Hematopoietic multipotent progenitor cell treated with erythropoietin and hydrocortisone succinate and interleukin-3 and kit ligand, for 15 days (in vitro differentiated cells): ENCODE results near the gene PRKAR2A.
"Not testable (repeated sequence)": the region's sequence is repeated elsewhere in the genome, so short reads cannot be mapped to it uniquely, and the experiment has no call there.

Experiments used
- DNase-seq: peaks from one replicate; pipeline ENCODE4 v3.0.0-alpha.2; 2015; ENCODE audit warnings: low spot score

Gene PRKAR2A

GRCh38 chr3:48835650-48836366 lies 11.9 kb downstream of the PRKAR2A start:
- DNase-seq, result no peak

GRCh38 chr3:48832684-48833083 lies 15.0 kb downstream of the PRKAR2A start:
- DNase-seq, result no peak

- no peak for DNase-seq
Measured at GRCh38 chr3:48830715-48831114, 17.0 kb downstream of the PRKAR2A start.

- DNase-seq, result not testable (repeated sequence)
Measured at GRCh38 chr3:48829525-48829924, 18.1 kb downstream of the PRKAR2A start.

GRCh38 chr3:48827874-48828273 lies 19.8 kb downstream of the PRKAR2A start:
- DNase-seq, result not testable (repeated sequence)

- no peak for DNase-seq
Measured at GRCh38 chr3:48826451-48826850, 21.2 kb downstream of the PRKAR2A start.

GRCh38 chr3:48820612-48821324 lies 26.9 kb downstream of the PRKAR2A start:
- DNase-seq, result no peak

- DNase-seq, result no peak
Measured at GRCh38 chr3:48819234-48820221, 28.1 kb downstream of the PRKAR2A start.

GRCh38 chr3:48811524-48811923 lies 36.1 kb downstream of the PRKAR2A start:
- no peak for DNase-seq

GRCh38 chr3:48804930-48805329 lies 42.7 kb downstream of the PRKAR2A start:
- DNase-seq, result no peak

GRCh38 chr3:48800831-48801230 lies 46.8 kb downstream of the PRKAR2A start:
- not testable (repeated sequence) for DNase-seq

GRCh38 chr3:48798998-48799397 lies 48.7 kb downstream of the PRKAR2A start:
- DNase-seq, result no peak

- DNase-seq, result no peak
Measured at GRCh38 chr3:48797626-48798025, 50.0 kb downstream of the PRKAR2A start.

- DNase-seq, result no peak
Measured at GRCh38 chr3:48795997-48796732, 51.5 kb downstream of the PRKAR2A start.

GRCh38 chr3:48793484-48793883 lies 54.2 kb downstream of the PRKAR2A start:
- DNase-seq, result not testable (repeated sequence)

- no peak for DNase-seq
Measured at GRCh38 chr3:48789665-48790064, 58.0 kb downstream of the PRKAR2A start.

GRCh38 chr3:48788544-48789162 lies 59.0 kb downstream of the PRKAR2A start:
- DNase-seq, result no peak

GRCh38 chr3:48784426-48785120 lies 63.1 kb downstream of the PRKAR2A start:
- no peak for DNase-seq

- no peak for DNase-seq
Measured at GRCh38 chr3:48783304-48783703, 64.4 kb downstream of the PRKAR2A start.

- DNase-seq, result no peak
Measured at GRCh38 chr3:48782046-48782445, 65.6 kb downstream of the PRKAR2A start.

- not testable (repeated sequence) for DNase-seq
Measured at GRCh38 chr3:48778565-48778964, 69.1 kb downstream of the PRKAR2A start.
